Placental pericyte (primary cell): Measurements from ENCODE around the gene FAHD2A. TPM values are rescaled to one million over a fixed set of nuclear protein-coding genes. Genes with fewer than 3 reads are reported as not detected.

Experiments
- small RNA-seq: library from RNA; depleted of rRNA; stranded (forward); fragments of <200 nt; gene quantifications from one replicate; pipeline ENCODE3, GENCODE V24; 2012; ENCODE audit warnings: low replicate concordance
- total RNA-seq: library from RNA; depleted of rRNA; stranded (reverse); fragments of >200 nt; gene quantifications from 2 replicates; pipeline ENCODE4 v1.2.3, GENCODE V29; 2012

FAHD2A gene, protein sequence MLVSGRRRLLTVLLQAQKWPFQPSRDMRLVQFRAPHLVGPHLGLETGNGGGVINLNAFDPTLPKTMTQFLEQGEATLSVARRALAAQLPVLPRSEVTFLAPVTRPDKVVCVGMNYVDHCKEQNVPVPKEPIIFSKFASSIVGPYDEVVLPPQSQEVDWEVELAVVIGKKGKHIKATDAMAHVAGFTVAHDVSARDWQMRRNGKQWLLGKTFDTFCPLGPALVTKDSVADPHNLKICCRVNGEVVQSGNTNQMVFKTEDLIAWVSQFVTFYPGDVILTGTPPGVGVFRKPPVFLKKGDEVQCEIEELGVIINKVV
- 24.6 and 25.8 TPM in 2 replicates for total RNA-seq

DNA sequence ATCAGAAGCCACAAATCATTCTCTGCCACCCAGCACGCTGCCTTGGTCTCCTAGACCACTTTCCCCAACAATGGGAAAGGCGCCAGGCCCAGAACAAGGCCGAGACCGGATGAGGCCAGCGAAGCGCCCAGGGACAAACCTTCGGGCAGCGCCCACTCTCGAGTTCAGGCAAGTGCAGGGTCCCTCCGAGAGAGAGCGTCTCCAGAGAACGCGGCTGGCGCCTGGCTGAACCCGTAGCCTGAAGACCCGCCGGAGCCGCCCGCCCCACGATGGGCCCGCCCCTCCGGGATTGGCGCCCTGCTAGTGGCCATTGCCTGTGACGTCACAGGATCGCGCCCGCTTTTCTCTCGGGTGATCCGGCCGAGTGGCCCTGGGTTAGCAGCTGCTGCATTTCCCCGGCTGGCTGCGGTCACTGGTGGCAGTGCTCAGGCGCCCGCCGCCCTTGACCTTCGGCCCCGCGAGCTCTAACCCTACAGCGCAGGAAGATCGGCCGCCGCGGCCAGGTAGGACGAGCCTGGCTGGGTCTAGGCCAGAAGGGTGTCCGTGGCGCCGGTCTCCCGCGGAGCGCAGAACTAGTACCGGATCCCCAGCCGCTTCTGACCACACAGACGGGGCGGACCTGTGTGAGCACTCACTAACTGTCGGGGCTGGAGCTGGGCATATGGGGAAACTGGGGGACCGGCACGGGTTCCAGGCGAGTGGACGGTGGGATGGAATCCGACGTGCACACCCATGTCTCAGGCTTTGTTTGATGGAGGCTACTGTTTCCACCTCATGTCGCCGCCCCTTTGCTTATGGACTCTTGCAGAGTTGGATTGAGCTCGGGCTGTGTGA, at the start of gene FAHD2A:
TSS of gene FAHD2A (plus strand) at position 339 of the 834 bp plus-strand sequence. CDS start 2,851 bp downstream, outside the sequence.

Small RNA genes lying within 50 kb of the gene (small RNA-seq; reads per million reads assigned to genes)
- gene AC133104.2, result not detected

Other genes starting within 250 kb of the FAHD2A start
- 8.3 and 10.9 TPM in 2 replicates for gene ZNF514, start 242.9 kb upstream of the FAHD2A start, total RNA-seq
- gene ZNF2, start 236.9 kb upstream of the FAHD2A start, total RNA-seq, result 5.7 and 6.1 TPM in 2 replicates
- gene ZNF892, start 195.2 kb upstream of the FAHD2A start, total RNA-seq, result 2.4 and 3.6 TPM in 2 replicates
- gene PROM2, start 128.3 kb upstream of the FAHD2A start, total RNA-seq, result 0.22 and 0.72 TPM in 2 replicates
- gene KCNIP3, start 105.4 kb upstream of the FAHD2A start, total RNA-seq, result 0.57 and 0.88 TPM in 2 replicates
- not detected in 2 replicates for gene TRIM43B, start 82.0 kb downstream of the FAHD2A start, total RNA-seq
- not detected in 2 replicates for gene TRIM43, start 189.3 kb downstream of the FAHD2A start, total RNA-seq